AML-193 (cell line): ENCODE data around the gene SNRPD2.

Experiments used
- DNase-seq, 2 experiments: peaks; one replicate each; lab custom pipeline; 2025; lab: John Stamatoyannopoulos, UW

The SNRPD2 gene

DNA sequence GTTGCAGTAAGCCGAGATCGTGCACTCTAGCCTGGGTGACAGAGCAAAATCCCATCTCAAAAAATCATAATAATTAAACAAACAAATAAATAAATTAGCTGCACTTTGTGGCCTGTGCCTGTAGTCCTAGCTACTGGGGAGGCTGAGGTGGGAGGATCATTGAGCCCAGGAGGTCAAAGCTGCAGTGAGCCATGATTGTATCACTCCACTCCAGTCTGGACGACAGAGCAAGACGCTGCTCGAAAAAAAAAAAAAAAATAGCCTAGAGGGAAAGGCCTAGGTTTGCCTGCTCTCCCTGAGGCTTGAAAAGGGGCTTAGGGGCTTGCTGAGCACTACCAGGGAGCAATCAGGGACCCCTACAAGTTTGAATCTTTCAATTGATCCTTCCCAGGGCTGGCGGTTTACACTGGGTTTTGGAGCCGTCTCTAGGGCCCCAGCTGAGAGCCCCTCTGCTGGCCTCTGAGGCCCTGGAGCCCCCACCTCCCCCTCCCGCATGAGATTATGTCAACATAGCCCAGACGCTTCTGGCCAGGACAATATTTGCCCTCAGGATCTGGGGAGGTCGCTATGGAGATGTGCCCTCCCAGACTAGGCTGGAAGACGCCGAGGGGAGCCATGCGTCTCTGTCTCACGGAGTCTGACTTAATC is 34.1 kb downstream of the SNRPD2 start:
- DNase-seq = no peak

DNA sequence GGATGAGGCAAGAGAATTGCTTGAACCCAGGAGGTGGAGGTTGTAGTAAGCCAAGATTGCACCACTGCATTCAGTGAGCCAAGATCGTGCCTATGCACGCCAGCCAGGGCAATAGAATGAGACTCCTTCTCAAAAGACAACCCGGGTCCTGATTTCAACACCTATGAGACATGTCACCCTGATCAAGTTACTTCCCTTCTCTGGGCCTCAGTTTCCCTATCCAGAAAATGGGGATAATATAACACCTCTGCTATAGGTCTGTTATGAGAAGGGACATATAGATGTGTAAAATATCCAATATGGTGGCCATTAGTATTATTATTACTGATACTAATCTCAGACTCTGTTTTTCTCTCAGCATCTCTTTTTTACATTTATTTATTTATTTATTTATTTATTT is 36.7 kb downstream of the SNRPD2 start:
- no peak for DNase-seq

DNA sequence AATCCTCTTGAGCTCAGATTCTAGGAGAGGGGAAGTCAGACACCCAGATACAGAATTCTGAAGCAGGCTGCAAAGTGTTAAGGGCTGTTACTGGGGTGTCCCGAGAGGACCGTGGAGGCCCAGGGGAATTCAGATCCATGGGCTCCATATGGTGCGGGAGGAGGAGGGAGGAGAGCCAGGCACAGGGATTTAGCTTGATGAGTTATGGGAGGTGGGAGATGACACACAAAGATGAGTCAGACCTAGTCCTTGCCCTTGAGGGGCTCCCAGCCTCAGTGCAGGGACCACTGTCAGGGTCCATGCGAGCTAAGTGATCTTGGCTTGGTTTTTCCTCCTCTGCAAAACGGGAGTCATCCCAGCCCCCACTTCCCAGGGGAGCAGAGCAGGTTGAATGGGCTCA is 38.1 kb downstream of the SNRPD2 start:
- no peak for DNase-seq

DNA sequence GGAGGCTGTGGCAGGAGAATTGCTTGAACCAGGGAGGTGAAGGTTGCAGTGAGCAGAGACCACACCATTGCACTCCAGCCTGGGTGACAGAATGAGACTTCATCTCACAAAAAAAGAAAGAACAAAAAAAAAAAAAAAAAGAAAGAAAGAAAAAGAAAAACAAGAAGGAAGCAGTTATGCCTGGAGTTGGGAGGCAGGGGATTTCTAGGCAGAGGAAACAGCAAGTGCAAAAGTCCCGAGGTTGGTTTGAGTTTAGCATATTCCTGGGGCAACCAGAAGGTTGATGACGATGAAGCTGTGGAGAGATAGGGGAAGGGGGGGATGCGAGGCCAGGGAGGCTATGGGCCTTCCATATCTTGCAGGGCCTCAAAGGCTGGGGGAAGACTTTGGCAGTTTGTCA is 41.0 kb downstream of the SNRPD2 start:
- DNase-seq = no peak

GRCh38 chr19:45646345-45646698 is 45.4 kb downstream of the SNRPD2 start:
- DNase-seq = no peak

- peak; percentile 57 to 73 for DNase-seq
These were observed 46.0 kb downstream of the SNRPD2 start for GRCh38 chr19:45645631-45646344.

- DNase-seq = no peak
These were observed 46.6 kb downstream of the SNRPD2 start for GRCh38 chr19:45645068-45645630.

DNA sequence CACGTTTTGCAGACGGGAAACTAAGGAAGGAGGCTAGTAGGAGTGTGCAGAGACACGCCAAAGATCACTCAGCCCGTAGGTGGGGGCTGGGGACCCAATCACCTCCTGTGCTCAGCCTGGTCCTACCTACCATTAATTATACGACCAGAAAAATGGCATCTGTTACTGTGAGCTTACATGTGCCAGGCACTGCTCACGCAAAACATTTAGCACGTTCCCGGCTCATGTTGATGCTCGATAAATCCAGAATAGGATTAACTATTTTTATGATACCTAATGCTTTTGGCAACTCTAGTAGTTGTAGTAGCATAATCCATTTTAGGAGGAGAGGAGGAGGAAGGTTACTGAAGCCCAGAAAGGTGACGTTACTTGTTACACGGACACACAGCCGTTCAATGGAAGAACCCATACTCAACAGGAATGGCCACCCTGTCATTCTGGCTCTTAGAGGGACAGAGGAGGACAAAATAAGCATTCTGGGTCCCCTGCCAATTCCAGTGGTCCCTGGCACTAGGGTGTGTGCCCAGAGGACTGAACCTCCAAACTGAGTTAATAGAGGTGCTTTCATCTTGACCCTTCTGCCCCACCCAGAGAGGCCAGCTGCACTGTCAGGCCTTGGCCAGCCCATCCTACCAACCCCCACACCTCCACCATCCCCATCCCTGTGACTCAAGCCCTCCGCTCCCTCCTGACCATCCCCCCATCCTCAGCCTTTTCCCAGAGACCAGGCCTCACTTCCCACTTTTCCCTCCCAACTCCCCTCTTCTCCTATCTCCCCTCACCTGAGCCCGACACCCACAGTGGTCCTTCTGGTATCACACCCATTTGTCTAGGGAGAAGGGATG is 47.6 kb downstream of the SNRPD2 start:
- no peak for DNase-seq

DNA sequence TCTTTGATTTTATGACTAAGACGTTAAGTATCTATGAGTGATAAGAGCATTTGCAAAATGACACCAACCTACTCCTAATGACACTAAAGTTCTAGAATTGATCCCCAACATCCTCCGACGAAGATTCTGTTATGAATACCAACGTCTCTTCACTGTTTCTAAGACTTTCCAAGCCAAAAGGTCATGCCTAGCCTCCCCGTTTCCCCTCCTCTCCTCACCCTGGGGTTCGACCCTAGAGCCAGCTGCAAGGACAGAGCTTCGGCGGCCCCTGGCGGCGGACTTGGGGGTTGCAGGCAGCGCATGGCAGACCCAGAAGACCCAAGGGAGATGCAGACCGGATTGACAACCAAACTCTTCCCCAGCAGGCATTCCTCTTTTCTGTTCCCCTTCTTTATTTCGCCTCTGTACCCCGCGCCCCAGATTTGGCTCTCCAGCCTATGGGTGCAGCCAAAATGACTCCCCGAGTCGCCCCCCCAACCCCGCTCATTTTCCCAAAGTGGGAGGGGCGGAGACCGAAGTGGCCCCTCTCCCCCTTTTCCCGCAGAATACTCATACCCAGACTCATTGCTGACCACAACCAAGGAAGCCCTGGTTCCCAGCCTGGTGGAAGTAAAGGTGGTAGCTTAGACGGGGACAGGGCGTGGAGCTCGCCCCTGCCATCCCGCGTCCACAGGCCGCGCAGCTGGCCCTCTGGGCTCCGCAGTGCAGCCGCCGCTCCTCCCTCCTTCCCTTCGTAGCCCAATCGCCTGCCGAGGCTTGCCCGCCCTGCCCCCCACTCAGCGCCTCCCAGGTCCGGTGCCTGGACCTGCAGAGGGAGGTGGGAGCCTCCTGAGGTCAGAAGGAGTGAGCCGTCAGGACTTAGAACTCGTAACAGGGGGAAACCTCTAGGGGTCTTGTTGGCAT is 48.5 kb downstream of the SNRPD2 start:
- DNase-seq = peak; percentile 75 to 78

GRCh38 chr19:45641274-45642105 is 50.3 kb downstream of the SNRPD2 start:
- DNase-seq = peak; percentile 95 to 96

DNA sequence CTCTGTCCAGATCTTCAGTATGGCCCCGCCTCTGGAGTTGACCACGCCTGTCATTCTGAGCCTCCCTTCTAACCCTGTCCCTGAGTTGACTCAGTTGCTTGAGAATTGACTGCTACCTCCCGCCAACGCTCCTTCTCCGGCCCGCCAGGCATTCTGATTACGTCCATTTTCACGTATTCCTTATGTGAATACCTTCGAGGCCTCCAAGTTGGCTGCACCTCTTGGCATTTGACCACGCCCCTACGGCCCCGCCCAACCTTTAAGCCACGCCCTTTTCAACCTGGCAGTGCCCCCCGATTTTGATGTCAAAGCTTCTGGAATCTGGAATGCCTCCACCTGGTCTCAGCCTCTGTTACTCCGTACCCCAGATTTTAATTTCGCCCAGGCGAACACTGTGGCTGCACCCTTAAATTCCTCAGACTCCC is 50.9 kb downstream of the SNRPD2 start:
- DNase-seq = no peak

DNA sequence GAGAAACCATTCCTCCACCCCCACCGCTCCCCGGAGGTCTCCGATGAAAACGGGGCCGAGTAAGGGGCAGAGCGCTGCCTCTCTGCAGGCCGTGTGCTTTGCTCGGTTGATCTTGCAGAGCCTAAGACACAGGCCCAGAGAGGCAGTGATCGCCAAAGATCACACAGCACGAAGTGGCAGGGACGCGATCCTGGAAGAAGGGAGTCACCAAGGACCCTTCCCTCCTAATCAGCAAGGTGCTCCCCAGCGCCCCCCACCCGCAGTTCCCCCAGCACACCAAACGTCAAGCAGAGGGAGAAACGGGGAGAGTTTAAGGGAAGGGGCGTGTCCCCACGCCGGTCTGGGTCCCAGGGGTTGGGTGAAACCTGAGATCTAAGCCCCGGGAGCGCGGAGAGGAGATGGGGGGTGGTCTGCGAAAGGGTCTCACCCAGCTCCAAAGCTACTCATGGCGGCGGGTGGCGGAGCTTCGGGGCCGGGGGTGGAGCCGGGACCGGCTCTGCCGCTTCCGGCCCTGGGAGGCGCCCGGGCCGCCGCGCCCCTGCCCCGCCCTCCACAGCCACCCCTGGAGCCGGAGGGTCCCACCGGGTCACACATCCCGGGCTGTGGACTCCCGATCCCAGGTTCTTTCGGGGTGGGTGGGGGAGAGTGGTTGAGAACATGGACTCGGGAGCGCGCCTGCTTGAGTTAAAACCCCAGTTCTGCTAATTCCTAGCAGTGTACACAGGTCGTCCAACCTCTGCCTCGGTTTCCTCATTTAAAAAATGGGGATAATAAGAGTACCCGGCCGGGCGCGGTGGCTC is 52.6 kb downstream of the SNRPD2 start, which contains the start of gene EML2:
EML2 (minus strand) TSS at position 468 of the 800 bp plus-strand sequence; CDS start at position 447, 21 bp downstream.
- DNase-seq = no peak

DNA sequence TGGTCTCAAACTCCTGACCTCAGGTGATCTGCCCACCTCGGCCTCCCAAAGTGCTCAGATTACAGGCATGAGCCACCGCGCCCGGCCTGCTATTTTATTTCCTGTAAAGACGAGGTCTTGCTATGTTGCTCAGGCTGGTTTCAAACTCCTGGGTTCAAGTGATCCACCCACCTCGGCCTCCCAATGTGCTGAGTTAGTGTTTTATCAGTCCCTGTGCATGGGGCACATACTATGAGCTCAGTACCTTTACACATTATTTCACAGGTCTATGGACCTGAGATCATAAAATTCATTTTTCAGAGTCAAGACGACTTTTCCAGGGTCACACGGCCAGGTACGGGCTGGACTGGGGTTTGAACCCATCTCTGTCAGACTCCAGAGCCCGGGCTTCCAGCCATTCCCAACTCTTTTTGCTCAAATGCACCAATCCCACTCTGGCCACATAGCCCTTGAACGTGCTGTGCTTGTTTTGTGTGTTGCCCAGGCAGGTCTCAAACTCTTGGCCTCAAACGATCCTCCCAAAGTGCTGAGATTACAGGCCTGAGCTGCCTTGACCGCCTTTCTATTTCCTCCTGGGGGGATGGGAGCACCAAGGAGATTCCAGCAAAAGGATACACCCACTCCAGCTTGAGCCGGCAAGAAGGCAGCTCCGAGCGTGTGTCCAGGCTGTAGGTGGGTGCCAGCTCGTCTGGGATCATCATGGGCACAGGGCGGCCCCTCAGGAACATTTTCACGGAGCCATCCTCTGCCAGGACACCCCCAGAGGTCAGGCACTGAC is 53.7 kb downstream of the SNRPD2 start:
- no peak for DNase-seq
